GM18861 (cell line): ENCODE data around the gene GJC1.

Source experiments
- ATAC-seq: cut with Tn5 transposase; IDR thresholded peaks from one replicate; pipeline ENCODE4 v1.9.1; 2021; ENCODE audit not compliant: unreplicated experiment

Gene GJC1

DNA sequence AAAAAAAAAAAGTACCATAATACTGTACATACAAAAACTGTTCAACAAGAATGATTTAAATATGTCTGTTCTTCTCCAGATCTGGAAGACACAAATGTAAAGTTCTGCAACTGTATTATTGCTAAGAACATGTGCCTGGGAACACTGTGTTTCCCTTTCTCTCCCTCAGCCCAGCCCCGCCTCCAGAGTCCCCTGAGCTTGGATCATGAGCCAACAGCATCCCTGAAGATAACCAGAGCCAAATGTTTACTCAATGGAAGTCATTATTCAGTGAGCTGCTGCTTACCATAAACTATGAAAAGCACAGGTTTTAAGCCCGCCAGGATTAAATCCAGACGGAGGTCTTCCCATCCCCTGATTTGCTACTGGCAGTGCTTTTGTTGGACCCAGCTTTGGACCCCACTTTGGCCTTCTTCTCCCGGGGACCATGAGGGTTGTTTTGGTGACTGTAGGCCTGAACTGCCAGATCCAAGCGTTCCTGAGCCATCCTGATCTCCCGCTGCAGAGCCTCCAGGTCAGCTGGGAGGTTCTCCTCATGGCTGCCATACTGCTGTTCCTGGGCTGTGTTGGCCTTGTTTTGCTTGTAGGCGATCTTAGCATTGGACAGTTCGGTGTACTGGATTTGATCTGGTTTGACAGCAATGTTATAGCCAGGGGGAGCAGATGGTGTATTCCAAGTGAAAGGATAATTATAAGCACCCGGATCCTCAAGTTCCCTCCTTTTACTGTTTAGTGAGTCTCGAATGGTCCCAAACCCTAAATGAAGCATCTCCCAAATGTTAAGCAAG is 25.6 kb downstream of the GJC1 start:
- no peak for ATAC-seq

DNA sequence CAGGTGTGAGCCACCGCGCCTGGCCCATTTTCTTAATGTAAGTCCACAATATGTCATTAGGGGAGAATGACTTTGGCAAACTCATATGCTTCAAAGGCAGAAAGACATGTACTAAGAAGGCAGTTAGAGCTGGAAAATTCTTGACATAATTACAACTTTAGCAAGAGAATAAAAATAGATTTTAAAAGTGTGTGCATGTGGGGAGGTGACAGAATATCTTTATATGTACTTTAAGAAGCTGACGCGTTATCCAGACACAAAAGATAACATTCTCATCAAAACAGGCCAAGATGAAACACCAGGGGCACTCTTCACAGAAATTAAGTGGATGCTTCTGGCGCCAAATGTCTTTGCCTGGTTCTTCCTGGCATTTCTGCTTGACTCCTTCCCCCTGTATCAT is 28.2 kb downstream of the GJC1 start:
- no peak for ATAC-seq

DNA sequence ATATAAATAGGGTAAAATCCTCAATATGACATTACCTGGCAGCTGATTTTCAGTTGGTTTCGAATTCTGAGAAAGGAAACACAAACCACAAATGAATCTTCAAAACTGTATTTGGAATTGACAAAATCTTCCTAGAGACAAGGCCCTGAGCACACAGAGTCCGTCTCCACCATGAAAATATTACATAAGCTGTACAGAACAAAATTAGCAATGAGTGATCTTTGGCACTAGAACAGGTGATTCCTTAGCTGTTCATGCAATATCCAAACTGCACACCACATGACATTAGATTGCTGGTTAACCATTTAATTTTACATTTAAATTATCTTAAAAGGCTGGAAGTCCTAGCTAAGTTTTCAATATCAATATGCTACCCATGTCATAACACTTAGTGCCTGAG is 31.7 kb downstream of the GJC1 start:
- no peak for ATAC-seq

DNA sequence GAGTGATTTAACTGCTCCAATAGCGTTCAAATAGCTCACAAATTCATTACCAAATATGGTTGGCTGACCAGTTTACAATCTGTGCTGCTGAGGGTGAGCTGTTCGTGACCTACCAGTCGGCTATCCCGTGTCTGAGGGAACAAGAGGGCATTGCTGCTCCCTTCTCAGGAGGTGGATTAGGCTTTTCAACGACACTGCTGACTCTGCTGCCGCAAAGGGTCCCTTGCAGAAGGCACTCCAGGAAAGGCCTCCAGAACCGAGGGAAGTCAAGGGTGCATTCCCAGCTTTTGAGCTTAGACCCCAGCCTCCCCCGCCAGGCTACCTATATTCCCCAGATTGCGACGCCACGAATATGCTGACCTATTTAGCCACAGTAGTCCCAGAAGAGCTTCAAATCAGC is 32.3 kb downstream of the GJC1 start:
- no peak for ATAC-seq

DNA sequence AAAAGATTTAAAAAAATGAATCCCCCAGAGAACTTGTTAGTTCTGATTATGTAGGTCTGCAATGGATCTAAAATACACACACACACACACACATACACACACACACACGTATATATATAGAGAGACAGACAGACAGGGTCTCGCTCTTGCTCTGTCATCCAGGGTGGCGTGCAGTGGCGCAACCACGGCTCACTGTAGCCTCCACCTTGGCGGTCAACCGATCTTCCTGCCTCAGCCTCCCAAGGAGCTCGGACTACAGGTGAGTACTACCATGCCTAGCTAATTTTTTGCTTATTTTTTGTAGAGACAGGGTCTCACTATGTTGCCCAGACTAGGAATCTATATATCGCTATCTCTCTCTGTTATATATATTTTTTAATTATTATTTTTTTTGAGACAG is 33.4 kb downstream of the GJC1 start:
- no peak for ATAC-seq

DNA sequence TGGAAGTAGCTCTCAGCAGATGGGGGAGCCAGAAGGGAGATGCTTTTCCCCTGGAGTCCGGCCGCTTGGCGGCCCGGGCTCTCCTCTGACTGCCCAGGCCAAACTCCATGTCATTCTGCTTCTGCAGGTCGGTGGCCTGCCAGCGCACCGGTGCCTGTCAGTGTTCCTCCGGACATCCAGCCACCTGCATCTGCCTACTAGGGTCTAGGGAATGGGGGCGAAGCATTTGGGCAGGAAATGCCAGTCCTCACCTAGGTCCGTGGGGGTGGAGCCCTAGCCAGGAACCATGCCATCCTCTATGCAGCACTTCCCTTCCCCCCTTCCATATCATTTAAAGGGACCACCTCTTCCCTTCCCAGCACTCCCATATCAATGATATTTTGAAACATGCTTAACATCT is 34.2 kb downstream of the GJC1 start:
- no peak for ATAC-seq

DNA sequence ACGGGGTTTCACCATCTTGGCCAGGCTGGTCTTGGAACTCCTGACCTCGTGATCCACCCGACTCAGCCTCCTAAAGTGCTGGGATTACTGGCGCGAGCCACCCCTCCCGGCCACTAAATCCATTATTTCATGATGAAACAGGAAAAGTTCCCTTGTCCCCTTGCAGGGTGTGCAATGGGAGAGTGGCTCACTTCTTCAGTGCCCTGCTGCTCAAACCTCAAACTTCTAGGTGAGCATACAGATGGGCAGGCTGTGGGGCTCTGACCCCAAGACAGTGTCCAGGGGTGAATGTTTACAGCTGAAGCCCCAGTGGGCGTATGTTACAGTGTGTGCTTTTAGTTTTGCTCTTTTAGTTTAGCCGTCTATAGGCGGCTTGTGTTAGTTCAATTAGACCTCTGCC is 34.7 kb downstream of the GJC1 start:
- no peak for ATAC-seq

DNA sequence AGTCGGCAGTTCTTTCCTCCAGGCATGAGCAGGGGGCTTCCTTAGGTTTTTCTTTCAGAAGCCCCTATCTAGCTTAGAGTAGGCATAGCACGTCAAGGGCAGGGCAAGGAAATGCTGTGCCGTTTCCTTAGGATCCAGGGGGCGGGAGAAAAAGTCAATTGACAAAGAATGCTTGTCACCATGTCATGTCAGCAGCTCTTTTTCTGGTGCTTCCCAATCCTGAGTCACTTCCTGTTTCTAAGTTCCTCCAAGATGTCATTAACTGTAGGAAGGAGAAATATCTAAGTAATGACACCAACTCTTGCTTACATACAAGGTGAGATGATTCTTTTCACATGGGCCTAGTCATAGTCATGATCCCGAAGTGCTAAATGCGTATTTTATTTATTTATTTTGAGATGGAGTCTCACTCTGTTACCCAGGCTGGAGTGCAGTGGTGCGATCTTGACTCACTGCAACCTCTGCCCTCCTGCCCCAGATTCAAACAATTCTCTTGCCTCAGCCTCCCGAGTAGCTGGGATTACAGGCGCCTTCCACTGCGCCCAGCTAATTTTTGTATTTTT is 35.2 kb downstream of the GJC1 start:
- no peak for ATAC-seq

DNA sequence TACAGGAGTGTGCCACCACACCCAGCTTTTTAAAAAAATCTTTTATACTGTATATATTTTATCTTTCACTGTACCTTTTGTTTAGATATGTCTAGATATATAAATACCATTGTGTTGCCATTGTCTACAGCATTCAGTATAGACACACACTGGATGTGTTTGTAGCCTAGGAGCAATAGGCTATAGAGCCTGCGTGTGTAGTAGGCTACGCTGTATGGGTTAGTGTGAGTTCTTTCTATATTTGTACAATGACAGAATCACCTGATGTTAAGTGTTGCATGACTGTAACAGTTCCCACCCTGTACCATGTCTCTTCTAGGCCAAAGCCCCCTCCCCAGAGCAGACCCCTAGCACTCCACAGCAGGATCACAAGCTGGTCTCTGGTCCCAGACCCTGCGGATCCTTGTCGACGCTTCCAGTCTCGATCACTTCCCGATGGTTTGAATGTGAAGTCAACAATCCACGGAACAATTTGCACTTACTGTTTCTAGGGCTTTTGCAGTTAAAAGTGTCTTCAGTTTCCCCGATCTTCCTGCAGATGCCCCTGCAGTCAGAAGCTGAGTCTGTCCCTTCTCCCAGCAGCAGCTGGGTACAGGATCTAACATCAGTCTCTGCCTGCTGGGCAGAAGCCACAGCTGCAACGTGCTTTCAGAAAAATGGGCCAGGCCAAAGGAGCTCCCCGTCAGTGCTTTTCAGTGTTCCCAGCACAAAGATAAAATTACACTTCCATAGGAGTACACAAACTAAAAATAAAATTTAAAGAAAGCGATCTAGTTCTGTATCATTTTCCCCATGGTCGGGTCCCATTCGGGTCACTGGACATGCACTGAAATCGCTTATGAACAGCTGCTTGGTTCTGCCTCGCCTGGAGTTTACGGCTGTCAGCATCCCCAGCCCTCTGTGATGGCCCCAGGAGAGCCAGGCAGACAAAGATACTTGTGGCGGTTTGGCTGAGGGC is 35.9 kb downstream of the GJC1 start:
- ATAC-seq: no peak

DNA sequence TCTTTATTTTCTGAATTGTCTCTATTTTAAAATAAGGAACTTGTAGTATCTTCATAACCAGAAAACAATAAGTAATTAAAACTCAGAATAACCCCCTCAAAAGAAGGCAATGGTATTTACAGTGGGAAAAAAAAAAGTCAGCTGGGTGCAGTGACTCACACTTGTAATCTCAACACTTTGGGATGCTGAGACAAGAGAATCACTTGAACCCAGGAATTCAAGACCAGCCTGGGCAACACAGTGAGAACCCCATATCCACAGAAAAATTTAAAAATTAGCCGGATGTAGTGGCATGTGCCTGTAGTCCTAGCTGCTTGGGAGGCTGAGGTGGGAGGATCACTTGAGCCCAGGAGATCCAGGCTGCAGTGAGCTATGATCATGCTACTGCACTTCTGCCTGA is 37.8 kb downstream of the GJC1 start:
- ATAC-seq: no peak

DNA sequence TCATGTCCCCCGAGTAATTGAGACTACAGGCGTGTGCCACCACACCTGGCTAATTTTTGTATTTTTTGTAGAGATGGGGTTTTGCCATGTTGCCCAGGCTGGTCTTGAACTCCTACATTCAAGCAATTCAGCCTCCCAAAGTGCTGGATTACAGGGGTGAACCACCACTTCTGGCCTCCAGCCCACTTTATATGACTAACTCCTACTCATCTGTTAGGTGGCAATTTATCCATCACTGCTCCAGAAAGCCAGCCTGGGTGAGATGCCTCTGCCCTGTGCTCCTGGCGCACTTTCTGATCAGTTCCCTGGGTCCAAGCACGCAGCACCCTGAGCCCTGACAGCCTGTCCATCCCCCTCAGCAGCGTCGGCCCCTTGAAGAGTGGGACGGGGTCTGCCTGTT is 41.9 kb downstream of the GJC1 start:
- no peak for ATAC-seq

DNA sequence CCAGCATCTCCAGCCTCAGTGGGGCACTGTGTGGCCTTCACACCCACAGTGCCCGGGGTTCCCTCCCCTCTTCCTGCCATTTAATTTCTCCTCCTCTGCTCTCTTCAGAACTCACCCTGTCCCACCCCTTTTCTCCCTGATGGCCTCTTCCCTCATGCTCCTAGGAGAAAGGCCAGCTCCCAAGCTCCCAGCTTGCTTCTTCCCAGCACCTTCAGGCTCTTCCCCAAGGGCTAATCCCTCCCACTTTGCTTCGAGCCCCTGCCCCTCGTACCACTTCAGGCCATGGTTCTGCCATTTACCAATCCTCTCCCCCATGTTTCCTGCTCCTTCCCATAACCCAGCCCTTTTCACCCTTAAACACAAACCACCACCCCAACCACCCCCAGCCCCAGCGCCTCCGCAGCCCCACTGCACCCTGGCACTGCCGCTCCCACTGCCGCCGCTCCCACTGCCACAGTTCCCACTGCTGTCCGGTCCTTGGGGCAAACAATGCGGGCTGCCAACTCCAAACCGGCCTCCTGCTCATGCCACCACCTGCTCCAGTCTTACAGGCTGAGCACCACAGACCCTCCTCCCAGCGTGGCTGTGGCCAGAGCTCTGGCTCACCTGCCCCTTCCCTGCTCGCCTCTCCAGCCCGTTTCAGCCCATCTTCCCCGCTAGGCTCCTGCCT is 42.7 kb downstream of the GJC1 start:
- ATAC-seq: no peak

DNA sequence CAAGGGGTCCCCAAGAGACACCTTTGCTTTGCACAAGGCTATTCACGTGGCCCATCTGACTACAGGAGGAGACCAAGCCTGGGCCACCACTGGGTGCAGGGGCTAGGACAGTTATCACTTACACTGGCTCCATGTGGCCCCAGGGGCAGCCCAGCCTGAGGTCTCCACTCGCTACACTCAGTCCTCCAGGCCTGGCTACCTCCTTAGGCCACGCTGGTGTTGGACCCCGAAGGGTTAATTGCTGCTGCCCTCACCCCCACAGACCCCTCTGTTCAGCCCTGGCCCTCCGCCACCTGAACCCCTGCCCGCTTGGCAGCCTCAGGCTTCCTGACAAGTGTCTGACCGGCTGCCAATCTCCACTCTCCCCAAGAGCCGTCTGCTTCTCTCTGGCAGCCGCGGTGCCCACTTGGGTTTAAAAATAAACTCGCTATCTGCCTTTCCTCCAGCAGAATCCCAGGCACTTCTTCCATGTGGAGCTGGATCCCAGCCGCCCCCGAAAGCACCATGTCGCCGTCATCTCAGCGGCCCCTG is 43.5 kb downstream of the GJC1 start:
- ATAC-seq: no peak

DNA sequence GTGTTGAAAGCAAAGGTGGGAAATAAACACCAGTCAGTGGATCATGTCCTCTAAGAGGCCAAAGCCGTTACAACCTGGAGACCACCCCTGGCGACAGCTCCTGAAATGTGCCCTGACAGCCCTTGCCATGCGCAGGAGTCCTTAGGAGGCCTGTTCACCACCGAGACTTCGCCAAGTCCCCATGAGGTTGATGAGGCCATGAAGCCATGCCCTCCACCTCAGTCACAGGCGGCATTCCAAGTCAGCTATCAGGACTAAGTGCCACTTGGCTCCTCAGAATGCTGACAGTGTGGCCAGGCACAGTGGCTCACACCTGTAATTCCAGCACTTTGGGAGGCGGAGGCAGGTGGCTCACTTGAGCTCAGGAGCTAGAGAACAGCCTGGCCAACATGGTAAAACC is 44.2 kb downstream of the GJC1 start:
- no peak for ATAC-seq

DNA sequence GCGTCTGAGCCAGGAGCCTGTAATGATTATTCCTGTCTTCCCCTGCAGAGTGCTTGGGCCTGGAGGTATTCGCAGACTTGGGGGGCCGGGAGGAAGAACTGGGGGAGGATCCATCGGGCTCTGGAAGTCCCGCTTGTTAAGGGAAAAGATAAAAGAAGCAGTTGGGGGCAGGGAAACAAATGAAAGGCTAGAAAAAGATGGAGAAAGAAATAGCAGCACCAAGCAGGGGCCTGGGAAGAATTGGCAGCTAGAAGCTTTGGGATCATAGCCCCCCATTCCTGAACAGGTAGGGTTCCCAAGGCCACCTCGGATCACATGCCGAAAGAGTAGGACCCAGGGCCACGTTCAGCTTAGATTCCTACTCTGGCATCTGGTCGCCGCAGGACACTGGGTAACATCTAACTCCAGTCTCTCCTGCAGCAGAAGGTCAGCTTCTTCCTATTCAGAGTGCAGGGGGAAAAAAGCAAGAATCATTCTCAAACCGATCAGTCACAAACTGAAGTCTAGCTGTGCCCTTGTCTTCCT is 47.7 kb downstream of the GJC1 start:
- ATAC-seq: no peak

DNA sequence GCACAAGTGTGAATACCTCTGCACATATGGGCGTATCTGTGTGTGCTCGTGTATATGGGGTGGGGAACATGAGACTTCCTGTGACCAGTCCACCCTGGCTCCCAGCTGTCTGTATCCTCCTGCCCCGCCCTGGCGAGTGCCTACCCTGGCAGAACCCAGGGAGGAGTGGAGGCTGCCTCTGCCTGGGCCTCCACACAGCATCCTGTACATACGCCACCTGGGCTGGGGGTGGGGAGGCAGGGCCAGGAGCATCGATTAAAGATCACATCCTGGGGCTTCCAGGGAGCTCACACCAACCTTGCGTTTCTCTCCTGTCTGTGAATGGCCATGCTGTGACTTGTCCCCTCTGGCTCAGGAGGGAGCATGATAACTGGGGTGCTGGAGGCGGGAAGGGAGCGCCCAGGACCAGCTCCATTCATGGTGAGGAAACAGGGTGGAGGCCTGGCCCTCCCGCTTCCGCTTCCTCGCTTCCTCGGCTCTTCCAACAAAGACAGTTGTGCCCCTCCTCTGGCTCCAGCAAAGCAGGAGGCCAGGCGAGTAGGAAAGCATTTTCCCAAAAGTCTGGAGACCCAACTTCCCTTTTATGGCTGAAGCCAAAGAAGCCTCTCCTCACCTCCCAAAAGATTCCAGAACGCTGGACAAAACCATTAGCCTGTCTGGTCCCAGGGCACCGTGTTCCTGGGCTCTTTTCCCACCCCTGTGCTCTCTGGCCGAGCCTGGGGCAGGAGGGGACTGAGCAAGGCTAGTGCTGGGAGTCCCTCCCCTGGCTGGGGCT is 48.3 kb downstream of the GJC1 start:
- ATAC-seq: no peak

DNA sequence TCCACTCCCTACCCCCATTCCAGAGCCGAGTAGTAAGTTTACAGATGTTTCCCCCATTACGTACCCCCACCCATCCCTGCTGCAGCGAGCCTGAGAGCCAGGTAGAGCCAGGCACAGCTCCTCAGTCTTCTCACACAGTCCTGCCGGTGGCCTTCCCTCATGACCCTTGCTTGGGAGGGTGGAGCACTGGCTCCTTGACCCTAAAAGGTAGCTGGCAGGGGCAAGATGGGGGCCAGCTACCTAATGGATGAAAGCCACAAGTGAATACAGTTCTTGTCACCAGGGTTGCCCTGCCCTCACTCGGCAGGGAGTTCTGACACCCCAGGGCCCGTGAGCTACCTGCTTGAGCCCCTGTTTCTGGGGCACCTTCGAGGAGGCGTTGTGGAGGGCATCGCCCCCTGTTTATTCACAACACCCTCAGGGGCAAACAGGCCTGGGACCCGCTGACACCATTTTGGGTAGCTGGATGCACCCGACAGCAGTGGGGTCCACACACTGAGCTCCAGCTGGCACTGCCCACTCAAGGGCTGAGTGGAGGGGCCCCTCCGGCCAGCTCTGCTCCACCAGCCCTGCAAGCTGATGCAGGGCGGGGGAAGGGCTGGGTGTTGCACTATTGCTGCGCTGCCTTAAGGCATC is 49.1 kb downstream of the GJC1 start:
- no peak for ATAC-seq

DNA sequence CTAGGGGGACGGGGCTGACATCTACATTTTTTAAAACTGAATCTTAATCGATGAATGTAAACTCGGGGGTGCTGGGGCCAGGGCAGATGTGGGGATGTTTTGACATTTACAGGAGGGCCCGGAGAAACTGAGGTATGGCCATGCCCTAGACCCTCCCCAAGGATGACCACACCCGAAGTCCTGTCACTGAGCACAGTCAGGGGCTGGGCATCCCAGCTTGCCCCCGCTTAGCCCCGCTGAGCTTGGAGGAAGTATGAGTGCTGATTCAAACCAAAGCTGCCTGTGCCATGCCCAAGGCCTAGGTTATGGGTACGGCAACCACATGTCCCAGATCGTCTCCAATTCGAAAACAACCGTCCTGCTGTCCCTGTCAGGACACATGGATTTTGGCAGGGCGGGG is 49.9 kb downstream of the GJC1 start:
- no peak for ATAC-seq

DNA sequence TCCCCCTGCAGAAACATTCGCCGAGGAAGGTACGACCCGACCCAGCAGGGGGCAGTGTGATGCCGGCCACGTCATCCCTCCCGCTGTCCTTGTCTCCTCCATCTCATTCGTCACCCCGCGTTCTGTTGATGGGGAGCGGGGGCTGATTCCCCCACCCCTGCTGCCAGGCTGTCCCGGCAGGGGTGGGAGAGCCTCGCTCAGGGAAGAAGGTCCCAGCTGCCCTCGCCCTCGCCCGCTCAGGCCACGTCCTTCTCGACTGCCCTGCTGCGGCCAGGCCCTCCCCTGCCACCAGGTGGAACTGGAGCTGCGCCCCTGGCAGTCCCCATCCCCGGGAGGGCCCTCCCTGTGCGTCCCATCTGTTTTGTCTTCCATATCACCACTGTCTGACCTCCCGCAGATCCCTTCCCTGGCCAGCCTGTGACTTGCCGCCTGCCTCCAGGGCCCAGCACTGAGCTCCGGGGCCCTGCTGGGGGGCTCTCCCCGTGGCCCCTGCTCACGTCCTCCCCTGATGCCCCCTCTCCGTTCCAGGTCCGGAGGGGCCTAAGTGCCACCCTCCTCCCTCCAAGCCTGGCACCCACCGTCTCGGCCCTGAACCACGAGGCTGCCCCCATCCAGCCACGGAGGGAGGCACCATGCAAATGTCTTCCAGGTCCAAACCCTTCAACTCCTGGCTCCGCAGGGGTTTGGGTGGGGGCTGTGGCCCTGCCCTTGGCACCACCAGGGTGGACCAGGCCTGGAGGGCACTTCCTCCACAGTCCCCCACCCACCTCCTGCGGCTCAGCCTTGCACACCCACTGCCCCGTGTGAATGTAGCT is 50.7 kb downstream of the GJC1 start:
- no peak for ATAC-seq
